ENCODE results near the gene LYSET. TPM values are rescaled to one million over a fixed set of nuclear protein-coding genes. Genes with fewer than 3 reads are reported as not detected.
"Not testable (repeated sequence)": the region's sequence is repeated elsewhere in the genome, so short reads cannot be mapped to it uniquely, and the experiment has no call there.

The LYSET gene
- total RNA-seq, 1 donor: 13.6 TPM

DNA sequence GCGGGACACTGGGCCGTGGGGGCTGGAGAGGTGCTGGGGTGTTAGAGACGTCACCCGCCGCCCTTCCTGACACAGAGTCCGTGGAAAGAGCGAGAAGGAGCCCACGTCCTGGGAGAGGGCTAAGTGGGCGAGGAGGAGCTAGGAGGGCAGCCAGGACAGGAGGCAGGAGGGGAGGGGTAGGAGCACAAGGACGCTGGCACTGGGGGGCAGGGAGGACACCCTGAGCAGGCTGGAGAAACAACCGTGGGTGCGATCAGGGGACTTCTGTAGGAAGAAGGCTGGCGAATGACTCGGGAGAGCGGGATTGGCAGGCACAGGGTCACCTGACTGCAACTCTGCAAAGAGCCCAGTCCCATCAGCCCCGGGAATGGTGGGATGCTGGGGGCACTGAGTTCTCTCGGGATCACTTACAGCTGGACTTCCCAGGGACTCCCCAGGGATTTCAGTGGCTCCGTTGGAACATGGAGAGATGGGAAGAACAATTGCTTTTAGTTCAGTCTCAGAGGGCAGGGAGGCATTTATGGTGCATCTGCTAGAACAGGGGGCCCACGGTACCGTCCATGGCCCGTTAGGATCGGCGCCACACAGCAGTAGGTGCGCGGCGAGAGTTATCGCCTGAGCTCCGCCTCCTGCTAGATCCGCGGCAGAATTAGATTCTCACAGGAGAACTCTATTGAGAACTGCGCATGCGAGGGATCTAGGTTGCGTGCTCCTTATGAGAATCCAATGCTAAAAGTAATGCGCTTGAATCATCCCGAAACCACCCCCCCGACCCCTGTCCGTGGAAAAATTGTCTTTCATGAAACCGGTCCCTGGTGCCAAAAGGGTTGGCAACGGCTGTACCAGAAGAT is 46.2 kb downstream of the LYSET start:
- H3K27me3 ChIP-seq (ENCODE audit: insufficient read depth, low read length): no peaks in the 10 kb centered on the region
- no peak overlapping the region for H3K4me3 ChIP-seq (ENCODE audit: low read length)
- no peaks in the 10 kb centered on the region for H3K4me1 ChIP-seq (ENCODE audit: insufficient read depth, low read length)
- no peaks in the 10 kb centered on the region for H3K9me3 ChIP-seq (ENCODE audit: low read depth, low read length)

GRCh38 chr14:93232159-93232558 is 47.0 kb downstream of the LYSET start:
- Histone ChIP-seq H3K4me1 (ENCODE audit: insufficient read depth, low read length) (no peaks in the 10 kb centered on the region), H3K4me3 (ENCODE audit: low read length) (no peak overlapping the region), H3K9me3 (ENCODE audit: low read depth, low read length) (no peaks in the 10 kb centered on the region), H3K27me3 (ENCODE audit: insufficient read depth, low read length) (no peaks in the 10 kb centered on the region)

DNA sequence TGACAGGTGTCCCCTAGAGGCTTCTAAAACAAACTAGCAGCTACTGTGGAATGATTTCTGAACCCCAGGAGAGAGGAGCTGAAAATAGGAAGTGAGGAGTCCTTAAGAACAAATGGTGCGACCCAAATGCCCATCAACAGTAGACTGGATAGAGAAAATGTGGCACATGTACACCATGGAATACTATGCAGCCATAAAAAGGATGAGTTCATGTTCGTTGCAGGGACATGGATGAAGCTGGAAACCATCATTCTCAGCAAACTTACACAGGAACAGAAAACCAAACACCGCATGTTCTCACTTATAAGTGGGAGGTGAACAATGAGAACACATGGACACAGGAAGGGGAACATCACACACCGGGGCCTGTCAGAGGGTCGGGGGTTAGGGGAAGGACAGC is 48.0 kb downstream of the LYSET start:
- H3K27me3 ChIP-seq (ENCODE audit: insufficient read depth, low read length); H3K9me3 ChIP-seq (ENCODE audit: low read depth, low read length); H3K4me3 ChIP-seq (ENCODE audit: low read length); H3K4me1 ChIP-seq (ENCODE audit: insufficient read depth, low read length): not testable (repeated sequence)

- Histone ChIP-seq H3K9me3 (ENCODE audit: low read depth, low read length) (no peaks in the 10 kb centered on the region), H3K27me3 (ENCODE audit: insufficient read depth, low read length) (no peaks in the 10 kb centered on the region), H3K4me1 (ENCODE audit: insufficient read depth, low read length) (no peaks in the 10 kb centered on the region), H3K4me3 (ENCODE audit: low read length) (no peak overlapping the region)
Observed at GRCh38 chr14:93234798-93235197, 49.7 kb downstream of the LYSET start.

Other genes starting within 250 kb of the LYSET start
- gene ITPK1, start 69.4 kb upstream of the LYSET start, total RNA-seq: 35.9 TPM
- gene MOAP1, start 420 bp upstream of the LYSET start, total RNA-seq: 109 TPM
- 4.6 TPM for gene GON7, start 21.7 kb downstream of the LYSET start, total RNA-seq
- gene UBR7, start 21.9 kb downstream of the LYSET start, total RNA-seq: 12.0 TPM
- gene BTBD7, start 147.7 kb downstream of the LYSET start, total RNA-seq: 10.4 TPM
- not detected for gene COX8C, start 161.9 kb downstream of the LYSET start, total RNA-seq
- gene UNC79, start 245.6 kb downstream of the LYSET start, total RNA-seq: not detected